Kidney epithelial cell (primary cell): ENCODE measurements around the gene KAT6B. TPM values are rescaled to one million over a fixed set of nuclear protein-coding genes. Genes with fewer than 3 reads are reported as not detected.
"Not testable (repeated sequence)": the region's sequence is repeated elsewhere in the genome, so short reads cannot be mapped to it uniquely, and the experiment has no call there.

Source experiments
- DNase-seq: peaks from one replicate; pipeline ENCODE4 v3.0.0-alpha.2; 2010; ENCODE audit warnings: low read depth
- H3K27me3 ChIP-seq: 2 replicates; pipeline ENCODE4 v1.6.0; 2011; ENCODE audit warnings: low read length; ENCODE audit not compliant: control insufficient read depth, insufficient read depth
- H3K36me3 ChIP-seq: 2 replicates; pipeline ENCODE4 v1.5.1; 2011; ENCODE audit warnings: low read length; ENCODE audit not compliant: control insufficient read depth, insufficient read depth
- H3K4me3 ChIP-seq: 2 replicates; pipeline ENCODE4 v1.5.1; 2011; ENCODE audit warnings: low read depth, mild to moderate bottlenecking, control low read depth, low read length
- CTCF ChIP-seq: IDR thresholded peaks from 2 replicates; pipeline ENCODE4 v1.5.1; 2011; ENCODE audit warnings: mild to moderate bottlenecking, moderate library complexity, low read length, control low read depth, inconsistent platforms; ENCODE audit not compliant: insufficient read depth, poor library complexity, severe bottlenecking
- total RNA-seq: library from RNA; depleted of rRNA; stranded (reverse); fragments of >200 nt; gene quantifications from 2 replicates; pipeline ENCODE4 v1.2.3, GENCODE V29; 2015

KAT6B gene
- total RNA-seq, 1 donor from 2014 or later = 8.0 TPM

- Histone ChIP-seq H3K27me3 (no peaks in the 10 kb centered on the region), H3K4me3 (no peak overlapping the region), H3K36me3 (no peaks in the 10 kb centered on the region)
- TF ChIP-seq CTCF = peak; percentile 22
- DNase-seq = no peak
Measured at GRCh38 chr10:74888962-74889661, 62.7 kb downstream of the KAT6B start.

GRCh38 chr10:74889662-74889998 lies 63.2 kb downstream of the KAT6B start:
- DNase-seq = no peak
- Histone ChIP-seq H3K27me3 (no peaks in the 10 kb centered on the region), H3K4me3 (no peak overlapping the region), H3K36me3 (no peaks in the 10 kb centered on the region)
- no peak for TF ChIP-seq CTCF

GRCh38 chr10:74890460-74890859 lies 64.1 kb downstream of the KAT6B start:
- no peak for DNase-seq
- TF ChIP-seq CTCF = no peak
- Histone ChIP-seq H3K4me3 (no peak overlapping the region), H3K36me3 (no peaks in the 10 kb centered on the region), H3K27me3 (no peaks in the 10 kb centered on the region)

GRCh38 chr10:74891053-74891452 lies 64.7 kb downstream of the KAT6B start:
- no peak for TF ChIP-seq CTCF
- H3K4me3 ChIP-seq = no peak overlapping the region
- no peaks in the 10 kb centered on the region for H3K36me3 ChIP-seq
- DNase-seq = no peak
- H3K27me3 ChIP-seq = no peaks in the 10 kb centered on the region

GRCh38 chr10:74892839-74893238 lies 66.4 kb downstream of the KAT6B start:
- no peaks in the 10 kb centered on the region for H3K36me3 ChIP-seq
- no peak for DNase-seq
- TF ChIP-seq CTCF = no peak
- no peak overlapping the region for H3K4me3 ChIP-seq
- no peaks in the 10 kb centered on the region for H3K27me3 ChIP-seq

- H3K36me3 ChIP-seq, H3K4me3 ChIP-seq, H3K27me3 ChIP-seq, DNase-seq: not testable (repeated sequence)
Measured at GRCh38 chr10:74893329-74893728, 66.9 kb downstream of the KAT6B start.
